ENCODE measurements around the gene TSPY2. TPM values are rescaled to one million over a fixed set of nuclear protein-coding genes. Genes with fewer than 3 reads are reported as not detected.

Gene TSPY2, protein sequence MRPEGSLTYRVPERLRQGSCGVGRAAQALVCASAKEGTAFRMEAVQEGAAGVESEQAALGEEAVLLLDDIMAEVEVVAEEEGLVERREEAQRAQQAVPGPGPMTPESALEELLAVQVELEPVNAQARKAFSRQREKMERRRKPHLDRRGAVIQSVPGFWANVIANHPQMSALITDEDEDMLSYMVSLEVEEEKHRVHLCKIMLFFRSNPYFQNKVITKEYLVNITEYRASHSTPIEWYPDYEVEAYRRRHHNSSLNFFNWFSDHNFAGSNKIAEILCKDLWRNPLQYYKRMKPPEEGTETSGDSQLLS
- total RNA-seq, result not detected in 2 replicates

DNA sequence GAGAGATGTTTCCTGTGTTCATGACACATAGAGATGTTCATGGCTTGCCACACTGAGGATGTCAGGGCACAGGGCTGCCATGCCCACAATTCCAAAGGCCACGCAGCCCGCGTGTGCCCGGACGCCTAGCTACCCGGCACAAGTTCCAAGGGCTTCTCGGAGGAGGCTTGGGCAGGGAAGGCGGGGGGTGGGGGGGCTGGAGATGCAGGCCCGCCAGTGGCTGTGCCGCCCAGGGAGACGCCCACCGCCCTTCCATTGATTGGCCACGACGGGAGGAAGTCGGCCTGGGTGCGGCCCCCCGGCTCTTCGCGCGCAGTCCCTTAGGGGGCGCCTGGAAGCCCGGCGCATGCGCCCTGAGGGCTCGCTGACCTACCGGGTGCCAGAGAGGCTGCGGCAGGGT is at the start of gene TSPY2:
Gene TSPY2, plus strand, starts transcription at position 301 of the 400 bp plus-strand sequence. Its CDS starts 46 bp downstream, at position 347.

